ENCODE data around the gene ZNF609.

DNA sequence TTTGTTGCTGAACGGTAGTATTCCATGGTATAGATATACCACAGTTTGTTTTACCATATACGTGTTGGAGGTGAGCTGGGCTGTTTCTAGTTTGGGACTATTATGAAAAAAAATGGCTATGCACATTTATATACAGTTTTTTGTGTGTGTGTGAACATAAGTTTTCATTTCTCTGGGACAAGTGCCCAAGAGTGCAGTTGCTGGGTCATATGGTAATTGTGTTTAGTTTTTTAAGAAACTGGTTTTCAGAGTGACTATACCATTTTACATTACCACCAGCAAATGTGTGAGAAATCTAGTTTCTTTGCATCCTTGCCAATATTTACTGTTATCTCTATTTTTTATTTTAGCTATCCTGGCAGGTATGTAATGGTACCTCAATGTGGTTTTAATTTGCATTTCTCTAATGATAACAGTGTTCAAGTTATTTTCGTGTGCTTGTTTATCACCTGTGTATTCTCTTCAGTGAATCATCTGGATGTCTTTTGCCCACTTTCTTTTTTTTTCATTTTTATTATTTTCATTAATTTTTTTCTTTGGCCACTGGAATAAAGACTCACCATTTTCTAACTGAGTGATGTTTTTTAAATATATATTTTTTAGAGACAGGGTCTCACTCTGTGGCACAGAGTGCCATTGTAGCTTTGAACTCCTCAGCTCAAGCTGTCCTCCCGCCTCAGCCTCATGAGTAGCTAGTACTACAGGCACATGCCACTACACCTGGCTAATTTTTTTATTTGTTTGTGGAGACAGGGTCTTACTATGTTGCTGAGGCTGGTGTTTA lies 75.3 kb downstream of the ZNF609 start:
- TF ChIP-seq GATA2 (IDR thresholded peaks at IDR 0.05; ENCODE audit: low read depth, low read length), result no peak
- TF ChIP-seq GATA3 (IDR thresholded peaks at IDR 0.05; ENCODE audit: low read depth, low read length), result no peak
